HG02571 (cell line): ENCODE data around the gene SCT.

Experiments
- ATAC-seq: cut with Tn5 transposase; IDR thresholded peaks from one replicate; pipeline ENCODE4 v1.9.1; 2021; ENCODE audit warnings: mild to moderate bottlenecking, moderate library complexity; ENCODE audit not compliant: unreplicated experiment

The SCT gene

DNA sequence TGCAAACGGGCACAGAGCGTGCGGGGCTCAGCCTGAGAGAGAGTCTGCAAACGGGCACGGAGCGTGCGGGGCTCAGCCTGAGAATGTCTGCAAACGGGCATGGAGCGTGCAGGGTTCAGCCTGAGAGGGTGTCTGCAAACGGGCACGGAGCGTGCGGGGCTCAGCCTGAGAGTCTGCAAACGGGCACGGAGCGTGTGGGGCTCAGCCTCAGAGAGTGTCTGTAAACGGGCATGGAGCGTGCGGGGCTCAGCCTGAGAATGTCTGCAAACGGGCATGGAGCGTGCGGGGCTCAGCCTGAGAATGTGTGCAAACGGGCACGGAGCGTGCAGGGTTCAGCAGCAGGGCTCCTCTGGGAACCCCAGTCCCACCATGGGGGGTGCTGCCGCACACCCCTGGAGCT is 37.2 kb downstream of the SCT start:
- ATAC-seq, result no peak

DNA sequence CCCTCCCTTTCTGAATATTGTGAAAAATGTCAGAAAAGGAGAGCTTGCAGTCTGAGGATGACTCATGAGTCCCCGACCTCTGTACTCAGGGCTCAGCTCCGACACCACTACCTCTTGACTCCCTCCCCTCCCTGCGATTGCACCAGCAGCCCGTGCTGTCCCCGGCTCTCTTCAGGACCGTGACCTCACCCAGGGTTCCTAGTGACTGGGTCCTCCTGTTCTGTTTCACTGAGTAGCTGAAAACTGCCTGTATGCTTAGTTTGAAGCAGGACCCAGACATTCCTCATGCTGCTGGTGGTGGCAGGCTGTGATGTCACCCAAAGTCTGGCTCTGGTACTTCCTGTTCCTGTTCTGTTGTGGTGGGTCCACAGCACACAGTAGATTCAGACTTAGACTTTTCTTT is 39.0 kb downstream of the SCT start:
- ATAC-seq, result no peak

DNA sequence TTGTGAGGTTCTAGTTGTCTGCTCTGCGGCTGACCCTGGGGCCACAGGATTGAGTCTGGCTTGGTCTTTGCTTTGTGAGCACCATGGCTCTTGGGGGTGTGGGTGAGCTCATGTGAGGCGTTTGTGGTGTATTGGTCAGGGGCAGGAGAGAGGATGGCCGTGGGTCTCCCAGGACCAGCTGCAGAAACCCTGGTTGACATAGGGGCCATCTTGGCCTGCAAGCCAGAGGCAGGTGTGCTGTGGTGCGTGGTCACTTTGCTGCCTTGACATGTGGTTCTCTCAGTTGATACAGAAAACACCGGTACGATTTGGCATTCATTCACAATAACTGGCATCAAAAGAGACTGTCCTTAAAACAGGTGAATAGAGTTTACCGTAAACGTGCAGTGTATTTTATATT is 39.4 kb downstream of the SCT start:
- ATAC-seq, result no peak

DNA sequence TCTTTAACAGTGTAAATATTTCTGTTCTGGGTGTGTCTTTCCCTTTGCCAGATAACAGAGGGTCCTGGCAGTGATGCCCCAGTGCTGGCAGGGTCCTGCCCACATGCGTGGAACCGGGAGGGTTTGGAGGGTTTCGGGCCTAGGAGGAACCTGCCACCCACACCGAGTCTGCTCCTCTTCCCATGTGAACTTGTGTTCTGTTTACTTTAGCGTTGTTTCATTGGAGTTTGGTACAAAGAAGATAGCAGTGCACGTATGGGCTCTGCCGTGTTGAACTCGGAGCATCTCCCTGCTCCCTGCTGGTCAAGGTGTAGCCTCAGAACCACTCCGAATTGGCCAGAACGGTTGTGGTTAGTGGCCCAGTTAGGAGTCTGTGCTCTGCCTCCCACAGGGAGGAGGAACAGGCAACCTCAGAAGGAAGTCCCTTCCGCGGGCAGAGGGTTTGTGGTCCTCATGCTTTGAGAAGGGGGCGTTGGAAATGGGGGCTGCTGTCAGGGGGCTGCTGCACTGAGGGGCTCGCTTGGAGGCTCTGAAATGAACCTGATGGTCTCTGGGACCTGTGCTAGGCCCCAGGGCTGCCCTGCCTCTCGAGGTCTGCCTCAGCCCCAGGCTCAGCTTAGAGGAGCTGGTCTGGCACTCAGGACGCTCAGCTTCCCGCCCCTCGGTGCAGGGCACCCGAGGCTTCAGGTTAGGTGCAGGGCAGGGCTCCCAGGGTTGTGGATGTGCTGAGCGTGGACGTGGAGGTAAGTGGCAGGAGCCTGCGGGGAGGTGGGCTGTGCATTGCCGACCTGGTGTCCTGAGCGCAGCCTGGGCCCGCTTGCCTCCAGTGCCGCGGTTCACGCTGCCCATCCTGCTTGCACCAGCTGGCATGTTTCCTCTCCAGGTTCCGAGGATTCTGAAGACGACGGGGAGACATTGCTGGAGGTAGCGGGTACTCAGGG is 40.3 kb downstream of the SCT start:
- ATAC-seq, result no peak

DNA sequence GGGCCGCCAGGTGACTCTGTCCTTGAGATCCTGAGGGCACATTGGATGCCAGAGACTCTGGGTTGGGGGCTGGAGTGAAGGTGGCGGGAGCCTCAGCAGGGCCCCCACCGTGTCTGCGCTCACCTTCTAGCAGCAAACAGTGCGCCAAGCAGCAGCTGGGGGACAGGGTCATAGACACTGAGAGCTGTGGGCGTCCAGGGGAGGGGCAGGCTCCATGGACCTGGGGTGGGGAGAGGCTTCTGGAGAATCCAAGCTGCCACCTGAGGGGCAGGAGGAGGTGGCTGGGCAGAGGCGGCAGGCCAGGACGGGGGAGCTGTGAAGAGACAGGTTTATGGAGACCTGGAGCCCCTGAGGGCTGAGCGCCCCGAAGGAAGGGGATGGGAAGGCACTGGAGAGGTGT is 42.7 kb downstream of the SCT start:
- ATAC-seq, result no peak

DNA sequence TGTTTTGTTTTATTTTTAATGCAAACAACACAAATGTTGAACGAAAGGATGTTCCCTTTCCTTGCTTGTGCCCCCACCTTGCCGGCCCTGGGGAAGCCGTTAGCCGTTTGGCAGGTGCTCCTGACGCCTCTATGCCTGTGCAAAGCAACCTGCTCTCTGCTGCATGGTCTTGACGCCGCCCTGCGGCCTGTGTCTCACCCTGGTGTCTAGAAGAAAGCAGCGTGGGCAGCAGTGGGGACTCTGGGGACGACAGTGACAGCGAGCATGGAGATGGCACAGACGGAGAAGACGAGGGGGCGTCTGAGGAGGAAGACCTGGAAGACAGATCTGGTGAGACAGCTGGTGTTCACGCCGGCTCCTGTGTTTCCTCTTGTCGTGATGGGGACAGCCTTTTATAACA is 45.2 kb downstream of the SCT start:
- ATAC-seq, result no peak

DNA sequence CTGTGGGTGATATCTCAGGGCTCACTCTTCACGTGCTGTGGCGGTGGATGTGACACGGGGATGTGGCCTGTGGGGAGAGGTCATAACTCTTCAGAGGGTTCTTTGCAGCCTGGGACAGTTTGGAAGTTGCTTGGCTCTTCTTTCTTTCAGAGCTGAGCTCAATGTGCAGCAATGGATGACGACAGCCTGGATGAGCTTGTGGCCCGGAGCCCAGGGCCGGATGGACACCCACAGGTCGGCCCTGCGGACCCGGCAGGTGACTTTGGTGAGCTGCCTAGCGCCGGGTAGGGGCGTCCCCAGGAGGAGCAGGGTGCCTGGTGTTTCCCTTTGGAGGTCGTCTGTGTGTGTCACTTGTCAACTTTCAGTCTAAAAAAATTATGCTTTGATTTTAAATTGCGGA is 45.6 kb downstream of the SCT start:
- no peak for ATAC-seq

DNA sequence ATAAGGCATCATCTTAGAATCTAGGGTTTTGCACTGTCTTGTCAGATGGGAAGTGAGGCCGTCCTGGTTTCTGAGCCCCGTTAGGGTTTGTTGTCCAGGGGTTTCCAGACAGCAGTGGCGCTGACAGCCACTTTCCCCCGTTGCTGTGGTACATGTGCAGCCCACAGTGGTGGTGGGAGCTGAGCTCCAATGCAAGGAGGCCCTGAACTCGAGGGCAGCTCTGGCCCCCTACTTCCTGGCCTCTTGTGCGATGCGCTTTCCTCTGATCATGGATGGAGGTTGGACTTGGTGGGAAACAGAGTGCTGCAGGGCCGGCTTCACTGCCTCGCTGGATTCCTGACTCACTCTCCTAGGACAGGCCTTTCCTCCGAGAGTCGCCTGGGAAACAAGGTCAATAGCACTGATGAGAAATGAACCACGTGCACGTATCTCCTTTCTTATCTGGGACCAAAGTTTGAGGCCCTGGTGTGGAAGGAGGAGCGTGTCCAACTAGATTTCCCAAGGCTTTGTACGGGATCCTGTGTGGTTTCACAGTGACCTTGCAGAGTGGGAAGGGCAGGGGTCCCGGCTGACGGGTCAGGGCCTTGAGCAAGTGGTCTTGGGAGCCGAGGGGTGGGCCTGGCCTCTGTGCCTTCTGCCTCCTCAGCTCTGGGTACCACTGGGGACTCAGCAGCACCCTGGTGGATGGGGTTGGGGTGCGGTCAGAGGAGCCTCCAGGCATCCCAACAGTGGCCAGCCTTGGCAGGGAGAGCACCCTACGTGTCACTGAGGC is 47.0 kb downstream of the SCT start:
- no peak for ATAC-seq

DNA sequence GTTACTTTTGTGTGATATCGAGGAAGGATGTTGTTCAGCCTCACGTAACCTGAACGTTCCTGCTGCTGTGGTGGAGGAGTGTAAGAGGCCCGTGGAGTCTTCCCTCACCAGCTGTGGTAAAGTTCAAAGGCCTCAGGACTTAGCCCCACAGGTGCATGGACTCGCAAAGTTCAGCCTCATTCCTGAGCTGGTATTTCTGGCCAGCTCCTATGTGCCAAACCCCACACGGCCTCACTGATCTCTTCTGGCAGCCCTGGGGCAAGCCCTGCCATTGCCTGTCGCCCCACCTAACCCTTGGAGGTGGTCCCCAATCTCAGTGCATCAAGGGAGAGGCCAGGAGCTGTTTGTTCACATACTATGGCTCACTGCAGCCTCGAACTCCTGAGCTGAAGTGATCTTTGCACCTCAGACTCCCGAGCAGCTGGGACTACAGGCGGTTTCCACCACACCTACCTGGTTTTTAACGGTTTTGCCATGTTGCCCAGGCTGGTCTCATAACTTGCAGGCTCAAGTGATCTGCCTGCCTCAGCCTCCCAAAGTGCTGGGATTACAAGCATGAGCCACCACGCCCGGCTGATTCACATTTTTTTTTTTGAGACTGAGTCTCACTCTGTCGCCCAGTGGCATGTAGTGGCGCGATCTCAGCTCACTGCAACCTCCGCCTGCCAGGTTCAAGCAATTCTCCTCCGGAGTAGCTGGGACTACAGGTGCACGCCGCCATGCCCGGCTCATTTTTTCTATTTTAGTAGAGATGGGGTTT is 48.5 kb downstream of the SCT start:
- no peak for ATAC-seq

DNA sequence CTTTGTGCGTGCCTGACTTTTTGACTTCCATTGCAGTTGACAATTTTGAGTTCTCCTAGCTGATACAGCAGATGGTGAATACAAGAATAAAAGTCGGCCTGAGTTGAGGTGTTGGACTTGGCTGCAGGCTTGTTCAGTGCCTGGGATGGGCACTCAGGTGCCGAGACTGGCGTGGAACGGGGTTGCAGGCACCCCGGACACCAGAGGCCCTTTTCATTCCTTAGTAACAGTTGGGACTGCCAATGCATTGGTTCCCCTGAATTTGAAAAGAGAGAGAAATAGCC is 49.4 kb downstream of the SCT start:
- no peak for ATAC-seq

DNA sequence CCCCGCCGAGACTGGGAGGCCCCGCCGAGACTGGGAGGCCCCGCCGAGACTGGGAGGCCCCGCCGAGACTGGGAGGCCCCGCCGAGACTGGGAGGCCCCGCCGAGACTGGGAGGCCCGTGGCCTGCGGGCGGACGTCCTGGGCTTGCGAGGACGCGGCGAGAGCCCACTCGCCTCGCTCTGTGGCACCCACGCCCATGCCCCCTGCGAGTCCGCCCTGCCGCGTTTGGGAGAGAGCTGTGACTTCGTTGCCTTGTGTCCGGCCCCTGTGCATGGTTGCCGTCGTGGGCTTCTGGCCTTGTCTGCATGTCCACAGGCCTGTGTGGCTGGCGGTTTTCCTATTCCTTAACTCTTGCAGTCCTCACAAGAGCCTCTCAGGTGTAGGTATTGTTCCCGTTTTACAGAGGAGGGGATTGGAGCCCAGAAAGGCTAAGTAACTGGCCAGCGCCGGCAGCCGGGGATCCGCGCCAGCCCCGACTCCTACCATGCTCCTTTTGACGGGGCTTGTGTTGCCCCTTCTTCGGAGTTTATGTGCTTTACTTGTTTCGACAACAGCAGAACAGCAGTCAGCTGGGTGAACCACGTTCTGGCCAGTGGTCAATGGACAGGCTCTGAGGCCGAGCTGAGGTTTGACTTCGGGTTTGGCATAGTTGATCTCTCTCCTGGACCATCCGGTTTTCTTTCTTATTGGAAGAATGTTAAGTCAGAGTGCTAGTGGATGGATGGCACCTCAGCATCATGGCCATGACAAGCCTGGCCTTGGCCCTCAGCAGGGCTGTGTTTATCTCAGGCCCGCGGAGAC is 50.0 kb downstream of the SCT start:
- ATAC-seq, result no peak
